ENCODE measurements around the gene ANKRD33. TPM values are rescaled to one million over a fixed set of nuclear protein-coding genes. Genes with fewer than 3 reads are reported as not detected.

Gene ANKRD33
- total RNA-seq, 1 experiment from 2014 or later, result not detected

GRCh38 chr12:51913071-51914033, 25.4 kb downstream of the ANKRD33 start:
- ChIA-PET POLR2A (no interaction called here), CTCF (interaction anchor here (1.0 kb wide), 2 partner anchors 10 to 79 kb away, joined by 3 to 4 read pairs; no protein-coding TSS in a partner anchor)
- Histone ChIP-seq H3K27me3 (replicated peaks; ENCODE audit: control insufficient read depth, insufficient read depth, low read length) (no peaks in the 10 kb centered on the region), H3K9me3 (no peaks in the 10 kb centered on the region), H3K4me3 (ENCODE audit: low read depth, low read length) (no peak overlapping the region), H3K36me3 (ENCODE audit: control insufficient read depth, insufficient read depth, low read length) (no peaks in the 10 kb centered on the region), H3K4me1 (no peaks in the 10 kb centered on the region)
- intact Hi-C loops (cut with micrococcal nuclease; ENCODE audit: unreplicated experiment), result no loop called here
- TF ChIP-seq CTCF (IDR thresholded peaks at IDR 0.05; ENCODE audit: insufficient read depth in 1 of 2, low read depth in 1 of 2, low read length in 1 of 2, severe bottlenecking in 1 of 2, unreplicated experiment in 1 of 2), result peak; percentile 3 to 9
- H3K4me3 Mint-ChIP-seq (ENCODE audit: unreplicated experiment), result no peak overlapping the region
- H3K9me3 Mint-ChIP-seq (ENCODE audit: unreplicated experiment), result no peaks in the 10 kb centered on the region
- H3K27ac Mint-ChIP-seq (ENCODE audit: unreplicated experiment), result no peak overlapping the region
- BruUV-seq (replicated peaks), result no TSS peak
- no peaks in the 10 kb centered on the region for H3K27me3 Mint-ChIP-seq (ENCODE audit: insufficient read depth, unreplicated experiment)
- H3K36me3 Mint-ChIP-seq (ENCODE audit: insufficient read depth, unreplicated experiment), result no peaks in the 10 kb centered on the region
- DNase-seq, result peak in 1 of 2 experiments; percentile 28
- H3K4me1 Mint-ChIP-seq (ENCODE audit: low read depth, unreplicated experiment), result peaks cover 9% of the 10 kb centered on the region

- CTCF ChIA-PET, result no interaction called here
- Mint-ChIP-seq H3K4me3 (ENCODE audit: unreplicated experiment) (no peak overlapping the region), H3K27ac (ENCODE audit: unreplicated experiment) (no peak overlapping the region), H3K27me3 (ENCODE audit: insufficient read depth, unreplicated experiment) (no peaks in the 10 kb centered on the region), H3K9me3 (ENCODE audit: unreplicated experiment) (no peaks in the 10 kb centered on the region), H3K36me3 (ENCODE audit: insufficient read depth, unreplicated experiment) (no peaks in the 10 kb centered on the region), H3K4me1 (ENCODE audit: low read depth, unreplicated experiment) (peaks cover 9% of the 10 kb centered on the region)
- TF ChIP-seq CTCF (IDR thresholded peaks at IDR 0.05; ENCODE audit: insufficient read depth in 1 of 2, low read depth in 1 of 2, low read length in 1 of 2, severe bottlenecking in 1 of 2, unreplicated experiment in 1 of 2), result no peak
- POLR2A ChIA-PET, result no interaction called here
- H3K27me3 ChIP-seq (replicated peaks; ENCODE audit: control insufficient read depth, insufficient read depth, low read length), result no peaks in the 10 kb centered on the region
- no peak overlapping the region for H3K4me3 ChIP-seq (ENCODE audit: low read depth, low read length)
- BruUV-seq (replicated peaks), result no TSS peak
- peak in 1 of 2 experiments; percentile 25 for DNase-seq
- intact Hi-C loops (cut with micrococcal nuclease; ENCODE audit: unreplicated experiment), result no loop called here
- no peaks in the 10 kb centered on the region for H3K36me3 ChIP-seq (ENCODE audit: control insufficient read depth, insufficient read depth, low read length)
- no peaks in the 10 kb centered on the region for H3K9me3 ChIP-seq
- H3K4me1 ChIP-seq, result no peaks in the 10 kb centered on the region; the same call in 1 of the 2 replicates
Observed at GRCh38 chr12:51914034-51914923, 26.4 kb downstream of the ANKRD33 start.

- H3K27ac Mint-ChIP-seq (ENCODE audit: unreplicated experiment), result peak overlapping the region; percentile 69
- H3K4me3 Mint-ChIP-seq (ENCODE audit: unreplicated experiment), result no peak overlapping the region
- DNase-seq, result peak in 1 of 2 experiments; percentile 24
- intact Hi-C loops (cut with micrococcal nuclease; ENCODE audit: unreplicated experiment), result no loop called here
- peaks cover 9% of the 10 kb centered on the region for H3K4me1 Mint-ChIP-seq (ENCODE audit: low read depth, unreplicated experiment)
- H3K9me3 Mint-ChIP-seq (ENCODE audit: unreplicated experiment), result no peaks in the 10 kb centered on the region
- H3K9me3 ChIP-seq, result no peaks in the 10 kb centered on the region
- no TSS peak for BruUV-seq (replicated peaks)
- no peak for TF ChIP-seq CTCF (IDR thresholded peaks at IDR 0.05; ENCODE audit: insufficient read depth in 1 of 2, low read depth in 1 of 2, low read length in 1 of 2, severe bottlenecking in 1 of 2, unreplicated experiment in 1 of 2)
- no peak overlapping the region for H3K4me3 ChIP-seq (ENCODE audit: low read depth, low read length)
- no peaks in the 10 kb centered on the region for H3K36me3 ChIP-seq (ENCODE audit: control insufficient read depth, insufficient read depth, low read length)
- no peaks in the 10 kb centered on the region for H3K27me3 Mint-ChIP-seq (ENCODE audit: insufficient read depth, unreplicated experiment)
- H3K36me3 Mint-ChIP-seq (ENCODE audit: insufficient read depth, unreplicated experiment), result no peaks in the 10 kb centered on the region
- no peaks in the 10 kb centered on the region for H3K27me3 ChIP-seq (replicated peaks; ENCODE audit: control insufficient read depth, insufficient read depth, low read length)
- no peaks in the 10 kb centered on the region; the same call in 1 of the 2 replicates for H3K4me1 ChIP-seq
- ChIA-PET POLR2A (no interaction called here), CTCF (interaction anchor here (0.6 kb wide), 1 partner anchor 15 kb away, joined by 11 read pairs; no protein-coding TSS in a partner anchor)
Observed at GRCh38 chr12:51915003-51915625, 27.2 kb downstream of the ANKRD33 start.

All from Caco-2 (cell line).